Stimulated activated naive CD8-positive, alpha-beta T cell treated with anti-CD3 and anti-CD28 coated beads, Interleukin-15, amount 100 ng/mL, for 72 hours (primary cell): ENCODE results near the gene LARP4B.
A peak's percentile ranks its signal among the peaks of the same experiment; 100 is the strongest.

Source experiments
- ATAC-seq: fragments of 150-1000 bp; cut with Tn5 transposase; 2 replicates; pipeline ENCODE4 v1.10.0; 2021; ENCODE audit warnings: mild to moderate bottlenecking, moderate library complexity
- DNase-seq, 2 donors: peaks; one replicate each; pipeline ENCODE4 v3.0.0; 2021 to 2022
- H3K27ac Mint-ChIP-seq, 2 donors: one replicate each; pipeline ENCODE4 v1.8.0; 2022; ENCODE audit warnings: mild to moderate bottlenecking in 2 of 2, mixed read lengths in 2 of 2, moderate library complexity in 2 of 2
- H3K27me3 Mint-ChIP-seq: one replicate; pipeline ENCODE4 v1.8.0; 2022; ENCODE audit warnings: mixed read lengths
- H3K4me1 Mint-ChIP-seq: one replicate; pipeline ENCODE4 v1.8.0; 2022; ENCODE audit warnings: mild to moderate bottlenecking, mixed read lengths
- H3K4me3 Mint-ChIP-seq, 2 donors: one replicate each; pipeline ENCODE4 v1.8.0; 2022; ENCODE audit warnings: mild to moderate bottlenecking in 2 of 2, mixed read lengths in 2 of 2, moderate library complexity in 1 of 2
- H3K9me3 Mint-ChIP-seq, 2 donors: one replicate each; pipeline ENCODE4 v1.8.0; 2022; ENCODE audit warnings: mixed read lengths in 2 of 2

Gene LARP4B

GRCh38 chr10:931326-932318 lies at the start of gene LARP4B:
TSS of gene LARP4B (minus strand) at chr10:931705. CDS start at chr10:885721, 45,984 bp downstream.
- peak; percentile 97 to 98 for DNase-seq
- H3K4me3 Mint-ChIP-seq = peak within 1 kb of the TSS; percentile 95

GRCh38 chr10:980468-981093 lies 49.1 kb upstream of the LARP4B start:
- Mint-ChIP-seq H3K4me1 (no peaks in the 10 kb centered on the region), H3K27ac (no peak overlapping the region), H3K9me3 (peaks cover 28 to 45% of the 10 kb centered on the region in 2 donors), H3K4me3 (no peak overlapping the region), H3K27me3 (no peaks in the 10 kb centered on the region)
- DNase-seq (no peak), ATAC-seq (no peak)

More at GRCh38 chr10:931326-932318, at the start of gene LARP4B:
- Mint-ChIP-seq H3K4me1 (peaks cover 37% of the 10 kb centered on the region), H3K27me3 (no peaks in the 10 kb centered on the region), H3K9me3 (no peaks in the 10 kb centered on the region), H3K27ac (peak within 1 kb of the TSS; percentile 96 to 100)
- ATAC-seq = peak; percentile 94

- DNase-seq = no peak
- H3K27ac Mint-ChIP-seq = no peak overlapping the region
- no peaks in the 10 kb centered on the region for H3K27me3 Mint-ChIP-seq
Measured at GRCh38 chr10:978826-979421, 47.4 kb upstream of the LARP4B start.

GRCh38 chr10:976316-976715 lies 44.8 kb upstream of the LARP4B start:
- no peak overlapping the region for H3K27ac Mint-ChIP-seq
- H3K9me3 Mint-ChIP-seq = peaks cover 28 to 45% of the 10 kb centered on the region in 2 donors
- no peak for ATAC-seq

More at GRCh38 chr10:978826-979421, 47.4 kb upstream of the LARP4B start:
- no peak for ATAC-seq
- H3K4me3 Mint-ChIP-seq = no peak overlapping the region
- no peaks in the 10 kb centered on the region for H3K4me1 Mint-ChIP-seq
- H3K9me3 Mint-ChIP-seq = peaks cover 28 to 45% of the 10 kb centered on the region in 2 donors

GRCh38 chr10:974785-975074 lies 43.2 kb upstream of the LARP4B start:
- Mint-ChIP-seq H3K27ac (peak overlapping the region in 1 of 2 donors; percentile 80), H3K4me1 (no peaks in the 10 kb centered on the region), H3K4me3 (no peak overlapping the region), H3K27me3 (peaks cover 5% of the 10 kb centered on the region), H3K9me3 (peaks cover 20 to 30% of the 10 kb centered on the region in 2 donors)
- DNase-seq (no peak), ATAC-seq (no peak)

More at GRCh38 chr10:976316-976715, 44.8 kb upstream of the LARP4B start:
- DNase-seq = no peak
- no peaks in the 10 kb centered on the region for H3K27me3 Mint-ChIP-seq
- H3K4me1 Mint-ChIP-seq = no peaks in the 10 kb centered on the region
- H3K4me3 Mint-ChIP-seq = no peak overlapping the region

GRCh38 chr10:974038-974784 lies 42.7 kb upstream of the LARP4B start:
- H3K9me3 Mint-ChIP-seq = peaks cover 15 to 25% of the 10 kb centered on the region in 2 donors
- H3K27me3 Mint-ChIP-seq = peaks cover 10% of the 10 kb centered on the region
- no peak overlapping the region for H3K27ac Mint-ChIP-seq
- DNase-seq = no peak
- H3K4me1 Mint-ChIP-seq = no peaks in the 10 kb centered on the region
- no peak overlapping the region for H3K4me3 Mint-ChIP-seq
- ATAC-seq = no peak

- DNase-seq = no peak
- ATAC-seq = no peak
- Mint-ChIP-seq H3K27ac (no peak overlapping the region), H3K9me3 (peaks cover 8 to 10% of the 10 kb centered on the region in 2 donors), H3K4me3 (no peak overlapping the region), H3K4me1 (no peaks in the 10 kb centered on the region), H3K27me3 (peaks cover 21% of the 10 kb centered on the region)
Measured at GRCh38 chr10:972763-973162, 41.3 kb upstream of the LARP4B start.

- peaks cover 28% of the 10 kb centered on the region for H3K27me3 Mint-ChIP-seq
- H3K9me3 Mint-ChIP-seq = peaks cover 5 to 14% of the 10 kb centered on the region in 2 donors
- peaks cover 8% of the 10 kb centered on the region for H3K4me1 Mint-ChIP-seq
- ATAC-seq = no peak
- no peak overlapping the region for H3K4me3 Mint-ChIP-seq
- DNase-seq = no peak
- H3K27ac Mint-ChIP-seq = no peak overlapping the region
Measured at GRCh38 chr10:971613-972012, 40.1 kb upstream of the LARP4B start.

- no peak for DNase-seq
- Mint-ChIP-seq H3K4me3 (no peak overlapping the region), H3K4me1 (peaks cover 8% of the 10 kb centered on the region), H3K27ac (no peak overlapping the region), H3K9me3 (peaks cover under 1 to 11% of the 10 kb centered on the region in 2 donors), H3K27me3 (peaks cover 33% of the 10 kb centered on the region)
- no peak for ATAC-seq
Measured at GRCh38 chr10:971150-971542, 39.6 kb upstream of the LARP4B start.

GRCh38 chr10:970311-971149 lies 39.0 kb upstream of the LARP4B start:
- Mint-ChIP-seq H3K4me1 (peaks cover 8% of the 10 kb centered on the region), H3K4me3 (no peak overlapping the region), H3K9me3 (peaks cover 0 to 14% of the 10 kb centered on the region in 2 donors), H3K27me3 (peaks cover 39% of the 10 kb centered on the region), H3K27ac (no peak overlapping the region)
- ATAC-seq = no peak
- no peak for DNase-seq

GRCh38 chr10:969473-970150 lies 38.1 kb upstream of the LARP4B start:
- Mint-ChIP-seq H3K4me3 (no peak overlapping the region), H3K4me1 (peaks cover 8% of the 10 kb centered on the region), H3K27me3 (peaks cover 42% of the 10 kb centered on the region)

GRCh38 chr10:968546-969199 lies 37.2 kb upstream of the LARP4B start:
- ATAC-seq (no peak), DNase-seq (no peak)
- Mint-ChIP-seq H3K27ac (peak overlapping the region in 1 of 2 donors; percentile 33), H3K9me3 (peaks cover 0 to 15% of the 10 kb centered on the region in 2 donors), H3K4me1 (peaks cover 8% of the 10 kb centered on the region), H3K27me3 (peaks cover 42% of the 10 kb centered on the region), H3K4me3 (no peak overlapping the region)

More at GRCh38 chr10:969473-970150, 38.1 kb upstream of the LARP4B start:
- Mint-ChIP-seq H3K9me3 (peaks cover 0 to 15% of the 10 kb centered on the region in 2 donors), H3K27ac (peak overlapping the region in 1 of 2 donors; percentile 64)
- ATAC-seq (no peak), DNase-seq (no peak)

- no peak for ATAC-seq
- H3K9me3 Mint-ChIP-seq = peaks cover 0 to 15% of the 10 kb centered on the region in 2 donors
- no peak for DNase-seq
- H3K4me3 Mint-ChIP-seq = no peak overlapping the region
- no peak overlapping the region for H3K27ac Mint-ChIP-seq
- peaks cover 42% of the 10 kb centered on the region for H3K27me3 Mint-ChIP-seq
- H3K4me1 Mint-ChIP-seq = peaks cover 8% of the 10 kb centered on the region
Measured at GRCh38 chr10:966466-967235, 35.1 kb upstream of the LARP4B start.
